Tibial nerve (tissue), 4 donors: Measurements from ENCODE around the gene CTNNA2. TPM values are rescaled to one million over a fixed set of nuclear protein-coding genes. Genes with fewer than 3 reads are reported as not detected.

Source experiments
- DNase-seq, 2 donors: peaks; one replicate each; pipeline ENCODE4 v3.0.0-alpha.2; 2019; ENCODE audit warnings: low spot score in 2 of 2
- H3K27ac ChIP-seq, 4 donors: fragments of 200-600 bp; sonication (generic) in 3 of 4; one replicate each; pipeline ENCODE4 v1.5.1; 2017 to 2019; ENCODE audit warnings: mild to moderate bottlenecking in 1 of 4
- H3K27me3 ChIP-seq, 2 donors: fragments of 200-600 bp; sonication (generic) in 1 of 2; one replicate each; pipeline versions ENCODE4 v1.5.1 to v1.6.0; 2017 to 2019
- H3K36me3 ChIP-seq, 3 donors: fragments of 200-600 bp; sonication (generic); one replicate each; pipeline ENCODE4 v1.5.1; 2018 to 2019
- H3K4me1 ChIP-seq, 4 donors: fragments of 200-600 bp; sonication (generic) in 3 of 4; one replicate each; pipeline ENCODE4 v1.5.1; 2017 to 2019
- H3K4me3 ChIP-seq, 4 donors: fragments of 200-600 bp; sonication (generic) in 3 of 4; one replicate each; pipeline ENCODE4 v1.5.1; 2017 to 2019; ENCODE audit warnings: mild to moderate bottlenecking in 1 of 4, moderate library complexity in 1 of 4
- H3K9me3 ChIP-seq, 4 donors: fragments of 200-600 bp; sonication (generic) in 3 of 4; one replicate each; pipeline ENCODE4 v1.5.1; 2017 to 2019
- CTCF ChIP-seq, 5 experiments: fragments of 200-600 bp in 3 of 5; fragments of 450-650 bp in 2 of 5; sonication (generic) in 3 of 5; IDR thresholded peaks; one replicate each; pipeline ENCODE4 v1.5.1; 2016 to 2019; ENCODE audit warnings: antibody characterized with exemption in 5 of 5, mild to moderate bottlenecking in 3 of 5, moderate library complexity in 2 of 5
- EP300 ChIP-seq, 2 donors: sonication (generic); formaldehyde crosslinking; IDR thresholded peaks; one replicate each; pipeline ENCODE4 v1.6.1; 2017; ENCODE audit warnings: antibody characterized with exemption in 2 of 2, mild to moderate bottlenecking in 1 of 2
- POLR2A ChIP-seq, 2 donors: fragments of 450-650 bp; IDR thresholded peaks; one replicate each; pipeline ENCODE4 v1.6.1; 2017; ENCODE audit warnings: antibody characterized with exemption in 2 of 2, mild to moderate bottlenecking in 2 of 2, moderate library complexity in 2 of 2
- WGBS, 2 donors: methylation state at CpG; one replicate each; pipeline ENCODE4 v1.1.5; 2018; 5-methylcytosine and 5-hydroxymethylcytosine counted together
- total RNA-seq, 4 donors: library from RNA; depleted of rRNA; stranded (reverse); fragments of >200 nt; gene quantifications; one replicate each; pipeline ENCODE4 v1.1.0, GENCODE V29; 2016

CTNNA2 gene
- total RNA-seq, 4 donors from 2014 or later: 0.39 to 3.3 (median 0.75) TPM

- Histone ChIP-seq H3K9me3 (no peaks in the 10 kb centered on the region), H3K4me1 (no peaks in the 10 kb centered on the region), H3K4me3 (no peak overlapping the region), H3K27me3 (no peaks in the 10 kb centered on the region), H3K27ac (no peak overlapping the region), H3K36me3 (no peaks in the 10 kb centered on the region)
- no peak for DNase-seq
- TF ChIP-seq EP300 (IDR thresholded peaks at IDR 0.05) (no peak), POLR2A (IDR thresholded peaks at IDR 0.05) (no peak), CTCF (IDR thresholded peaks at IDR 0.05) (no peak)
- 69 to 81% methylated on average over 4 of the region's 4 CpGs for WGBS, 2 donors
Observed at GRCh38 chr2:80153151-80153550, 640.3 kb downstream of the CTNNA2 start.

- no peak overlapping the region for H3K27ac ChIP-seq
- no peaks in the 10 kb centered on the region for H3K4me1 ChIP-seq
- TF ChIP-seq POLR2A (IDR thresholded peaks at IDR 0.05) (no peak), CTCF (IDR thresholded peaks at IDR 0.05) (no peak), EP300 (IDR thresholded peaks at IDR 0.05) (no peak)
- no peaks in the 10 kb centered on the region for H3K36me3 ChIP-seq
- no peak overlapping the region for H3K4me3 ChIP-seq
- H3K9me3 ChIP-seq: no peaks in the 10 kb centered on the region
- DNase-seq: no peak
- H3K27me3 ChIP-seq: no peaks in the 10 kb centered on the region
Observed at GRCh38 chr2:80153768-80154167, 640.9 kb downstream of the CTNNA2 start.

GRCh38 chr2:80154231-80154915, 641.5 kb downstream of the CTNNA2 start:
- H3K4me1 ChIP-seq: no peaks in the 10 kb centered on the region
- H3K27ac ChIP-seq: no peak overlapping the region
- H3K4me3 ChIP-seq: no peak overlapping the region
- H3K9me3 ChIP-seq: no peaks in the 10 kb centered on the region
- H3K27me3 ChIP-seq: no peaks in the 10 kb centered on the region
- no peaks in the 10 kb centered on the region for H3K36me3 ChIP-seq
- DNase-seq: no peak
- WGBS, 2 donors: 90 to 92% methylated on average over 7 of the region's 7 CpGs
- TF ChIP-seq POLR2A (IDR thresholded peaks at IDR 0.05) (no peak), EP300 (IDR thresholded peaks at IDR 0.05) (no peak), CTCF (IDR thresholded peaks at IDR 0.05) (no peak)

- WGBS, 2 donors: 72 to 84% methylated on average over 1 of the region's 1 CpG
- no peak overlapping the region for H3K4me3 ChIP-seq
- H3K27ac ChIP-seq: no peak overlapping the region
- peaks cover 0 to 3% (median 0%) of the 10 kb centered on the region in 4 donors for H3K9me3 ChIP-seq
- H3K27me3 ChIP-seq: no peaks in the 10 kb centered on the region
- H3K36me3 ChIP-seq: no peaks in the 10 kb centered on the region
- TF ChIP-seq EP300 (IDR thresholded peaks at IDR 0.05): no peak
- TF ChIP-seq POLR2A (IDR thresholded peaks at IDR 0.05): no peak
- TF ChIP-seq CTCF (IDR thresholded peaks at IDR 0.05): no peak
- no peak for DNase-seq
- H3K4me1 ChIP-seq: no peaks in the 10 kb centered on the region
Observed at GRCh38 chr2:80164375-80164774, 651.5 kb downstream of the CTNNA2 start.

- Histone ChIP-seq H3K27me3 (no peaks in the 10 kb centered on the region), H3K27ac (no peak overlapping the region), H3K4me1 (no peaks in the 10 kb centered on the region), H3K4me3 (no peak overlapping the region), H3K36me3 (no peaks in the 10 kb centered on the region), H3K9me3 (no peaks in the 10 kb centered on the region)
- TF ChIP-seq CTCF (IDR thresholded peaks at IDR 0.05) (no peak), POLR2A (IDR thresholded peaks at IDR 0.05) (no peak), EP300 (IDR thresholded peaks at IDR 0.05) (no peak)
- no peak for DNase-seq
- 60 to 62% methylated on average over 3 of the region's 3 CpGs for WGBS, 2 donors
Observed at GRCh38 chr2:80166483-80167171, 653.8 kb downstream of the CTNNA2 start.
